MM.1S (cell line): ENCODE results near the gene E2F3.

Experiments
- DNase-seq: peaks from one replicate; pipeline ENCODE4 v3.0.0-alpha.2; 2015
- H2AFZ ChIP-seq: fragments of 300-600 bp; sonication (generic); 2 replicates; pipeline ENCODE4 v1.6.0; 2016; ENCODE audit warnings: antibody characterized with exemption, low read length
- H3F3A ChIP-seq: fragments of 300-600 bp; sonication (generic); 2 replicates; pipeline ENCODE4 v1.6.1; 2016; ENCODE audit warnings: mild to moderate bottlenecking, antibody characterized with exemption, low read length, moderate library complexity, mixed read lengths; ENCODE audit not compliant: insufficient read depth
- H3K27ac ChIP-seq: fragments of 300-600 bp; sonication (generic); 2 replicates; pipeline ENCODE4 v1.5.1; 2016; ENCODE audit warnings: mild to moderate bottlenecking, low read length
- H3K27me3 ChIP-seq: fragments of 300-600 bp; sonication (generic); replicated peaks from 2 replicates; pipeline ENCODE4 v1.6.0; 2016; ENCODE audit warnings: low read length; ENCODE audit not compliant: insufficient read depth
- H3K36me3 ChIP-seq: fragments of 300-600 bp; sonication (generic); replicated peaks from 2 replicates; pipeline ENCODE4 v1.6.1; 2016; ENCODE audit warnings: mild to moderate bottlenecking, low read length, mixed read lengths; ENCODE audit not compliant: insufficient read depth
- H3K4me1 ChIP-seq: fragments of 300-600 bp; sonication (generic); 2 replicates; pipeline ENCODE4 v1.6.1; 2016; ENCODE audit warnings: low read length, mixed read lengths
- H3K4me2 ChIP-seq: fragments of 300-600 bp; sonication (generic); 2 replicates; pipeline ENCODE4 v1.6.0; 2016; ENCODE audit warnings: low read depth, low read length
- H3K4me3 ChIP-seq: fragments of 300-600 bp; sonication (generic); 2 replicates; pipeline ENCODE4 v1.5.1; 2016; ENCODE audit warnings: low read length, mixed read lengths
- H3K79me2 ChIP-seq: fragments of 300-600 bp; sonication (generic); 2 replicates; pipeline ENCODE4 v1.6.1; 2016; ENCODE audit warnings: mixed run types, low read length, mixed read lengths
- H3K9ac ChIP-seq: fragments of 300-600 bp; sonication (generic); 2 replicates; pipeline ENCODE4 v1.6.1; 2016; ENCODE audit warnings: low read length, mixed read lengths
- H3K9me2 ChIP-seq: fragments of 300-600 bp; sonication (generic); replicated peaks from 2 replicates; pipeline ENCODE4 v1.6.1; 2016; ENCODE audit warnings: mild to moderate bottlenecking, low read length, mixed read lengths; ENCODE audit not compliant: insufficient read depth
- H3K9me3 ChIP-seq: fragments of 300-600 bp; sonication (generic); replicated peaks from 2 replicates; pipeline ENCODE4 v1.6.1; 2016; ENCODE audit warnings: mild to moderate bottlenecking, low read length, mixed read lengths; ENCODE audit not compliant: insufficient read depth
- H4K20me1 ChIP-seq: fragments of 300-600 bp; sonication (generic); 2 replicates; pipeline ENCODE4 v1.6.1; 2016; ENCODE audit warnings: mild to moderate bottlenecking, low read length, moderate library complexity, mixed read lengths; ENCODE audit not compliant: insufficient read depth
- CTCF ChIP-seq: fragments of 300-600 bp; sonication (generic); IDR thresholded peaks from 2 replicates; pipeline ENCODE4 v1.5.1; 2016; ENCODE audit warnings: antibody characterized with exemption, low read length, mixed read lengths
- EZH2 ChIP-seq: fragments of 300-600 bp; sonication (generic); optimal IDR thresholded peaks from 2 replicates; pipeline ENCODE3; 2017; ENCODE audit warnings: low read depth, mild to moderate bottlenecking, antibody characterized with exemption, low read length, mixed read lengths
- EZH2phosphoT487 ChIP-seq: fragments of 300-600 bp; sonication (generic); IDR thresholded peaks from 2 replicates; pipeline ENCODE4 v1.6.1; 2018; ENCODE audit warnings: antibody characterized with exemption, low read length

Gene E2F3

DNA sequence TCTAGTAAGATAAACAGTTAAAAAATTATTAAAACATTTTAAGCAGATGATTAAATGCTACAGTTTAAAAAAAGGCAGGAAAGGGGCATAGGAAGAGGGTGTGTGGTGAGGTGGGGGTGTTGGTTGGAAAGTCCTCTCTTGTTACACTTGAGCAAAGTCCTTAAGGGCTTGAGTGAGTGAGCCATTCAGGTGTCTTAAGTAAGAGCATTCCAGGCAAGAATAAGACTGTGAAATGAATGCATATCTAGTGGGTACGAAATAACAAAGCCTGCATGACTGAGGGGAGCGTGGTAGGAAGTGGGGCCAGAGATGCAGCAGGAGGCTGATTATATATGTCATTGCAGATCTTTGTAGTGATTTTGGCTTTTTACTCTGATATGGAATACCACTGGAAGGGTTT is 137.7 kb downstream of the E2F3 start:
- Histone ChIP-seq H3K9me2 (no peaks in the 10 kb centered on the region), H3K4me2 (no peak overlapping the region), H3K27ac (no peak overlapping the region), H2AFZ (no peak overlapping the region), H3K27me3 (no peaks in the 10 kb centered on the region), H3K36me3 (no peaks in the 10 kb centered on the region), H3K9me3 (no peaks in the 10 kb centered on the region), H3K4me1 (peaks cover 26% of the 10 kb centered on the region), H3K79me2 (peaks cover 83% of the 10 kb centered on the region), H3K4me3 (no peak overlapping the region), H3K9ac (no peak overlapping the region), H4K20me1 (no peaks in the 10 kb centered on the region), H3F3A (peaks cover 19% of the 10 kb centered on the region)
- DNase-seq: no peak
- TF ChIP-seq CTCF: no peak

GRCh38 chr6:20540683-20541082 is 139.0 kb downstream of the E2F3 start:
- H2AFZ ChIP-seq: no peak overlapping the region
- H3K36me3 ChIP-seq: no peaks in the 10 kb centered on the region
- no peak overlapping the region for H3K9ac ChIP-seq
- H3K27me3 ChIP-seq: no peaks in the 10 kb centered on the region
- H3K27ac ChIP-seq: no peak overlapping the region
- no peak for DNase-seq
- H3K4me3 ChIP-seq: no peak overlapping the region
- no peak overlapping the region for H3K4me2 ChIP-seq
- no peak for TF ChIP-seq EZH2
- TF ChIP-seq CTCF: no peak
- no peak for TF ChIP-seq EZH2phosphoT487
- H3K79me2 ChIP-seq: peaks cover 83% of the 10 kb centered on the region
- no peaks in the 10 kb centered on the region for H4K20me1 ChIP-seq
- no peaks in the 10 kb centered on the region for H3K9me2 ChIP-seq
- no peaks in the 10 kb centered on the region for H3K9me3 ChIP-seq
- peaks cover 10% of the 10 kb centered on the region for H3F3A ChIP-seq
- H3K4me1 ChIP-seq: peaks cover 20% of the 10 kb centered on the region

DNA sequence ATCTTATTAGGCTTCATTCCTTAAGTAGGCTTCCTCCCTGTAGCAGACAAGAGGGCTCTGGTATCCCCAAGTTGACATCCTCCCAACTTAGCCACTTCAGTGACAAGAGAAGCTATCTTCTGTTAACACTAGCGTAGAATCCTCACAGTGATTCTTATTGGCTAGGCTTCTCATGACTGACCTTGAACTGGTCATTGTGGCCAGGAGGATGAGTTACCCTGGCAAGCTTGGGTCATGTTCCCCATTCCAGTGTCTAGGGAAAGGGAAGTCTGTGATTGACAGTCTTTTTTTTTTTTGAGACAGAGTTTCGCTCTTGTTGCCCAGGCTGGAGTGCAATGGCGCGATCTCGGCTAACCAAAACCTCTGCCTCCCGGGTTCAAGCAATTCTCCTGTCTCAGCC is 139.7 kb downstream of the E2F3 start:
- Histone ChIP-seq H3K4me2 (no peak overlapping the region), H2AFZ (no peak overlapping the region), H3K79me2 (peaks cover 82% of the 10 kb centered on the region), H3K36me3 (no peaks in the 10 kb centered on the region), H3K9ac (no peak overlapping the region), H3K27me3 (no peaks in the 10 kb centered on the region), H3K27ac (no peak overlapping the region), H3K4me3 (no peak overlapping the region), H3K9me2 (no peaks in the 10 kb centered on the region), H4K20me1 (no peaks in the 10 kb centered on the region), H3F3A (peaks cover 10% of the 10 kb centered on the region), H3K4me1 (peaks cover 18% of the 10 kb centered on the region), H3K9me3 (no peaks in the 10 kb centered on the region)
- DNase-seq: no peak
- TF ChIP-seq EZH2 (no peak), EZH2phosphoT487 (no peak), CTCF (no peak)
